HL-60 (cell line): ENCODE data around the gene RNF133.

Experiments used
- DNase-seq, 2 experiments: peaks; one replicate each; pipeline ENCODE4 v3.0.0-alpha.2; 2010 to 2020; ENCODE audit warnings: low read depth in 1 of 2, low spot score in 1 of 2
- H3K27ac ChIP-seq: fragments of 250-450 bp; sonication (Bioruptor Pico); replicated peaks from 2 replicates; pipeline ENCODE4 v1.5.1; 2020; ENCODE audit warnings: mild to moderate bottlenecking, moderate library complexity
- H3K27me3 ChIP-seq: fragments of 250-450 bp; sonication (Bioruptor Pico); 2 replicates; pipeline ENCODE4 v1.5.1; 2021; ENCODE audit warnings: mild to moderate bottlenecking, moderate library complexity; ENCODE audit not compliant: insufficient read depth, poor library complexity, severe bottlenecking
- H3K4me3 ChIP-seq: replicated peaks from 2 replicates; pipeline ENCODE4 v1.5.1; 2011; ENCODE audit warnings: mild to moderate bottlenecking, control low read depth, low read length; ENCODE audit not compliant: insufficient read depth
- CTCF ChIP-seq: IDR thresholded peaks from one replicate; pipeline ENCODE4 v1.5.1; 2011; ENCODE audit warnings: low read length, control low read depth, inconsistent platforms; ENCODE audit not compliant: insufficient read depth
- GABPA ChIP-seq: IDR thresholded peaks from 2 replicates; pipeline ENCODE4 v1.6.1; 2012; ENCODE audit warnings: low read depth
- POLR2AphosphoS5 ChIP-seq: IDR thresholded peaks from 2 replicates; pipeline ENCODE4 v1.6.1; 2012; ENCODE audit warnings: low read depth
- REST ChIP-seq: IDR thresholded peaks from 2 replicates; pipeline ENCODE4 v1.6.1; 2012; ENCODE audit warnings: low read depth; ENCODE audit not compliant: insufficient replicate concordance
- SPI1 ChIP-seq: IDR thresholded peaks from 2 replicates; pipeline ENCODE4 v1.6.1; 2012; ENCODE audit warnings: low read depth, mild to moderate bottlenecking, borderline replicate concordance

The RNF133 gene

GRCh38 chr7:122719010-122719578 is 20.2 kb upstream of the RNF133 start:
- no peak overlapping the region for H3K4me3 ChIP-seq
- no peak for DNase-seq
- no peaks in the 10 kb centered on the region for H3K27me3 ChIP-seq
- H3K27ac ChIP-seq = no peak overlapping the region
- TF ChIP-seq POLR2AphosphoS5 (no peak), GABPA (no peak), SPI1 (no peak), REST (no peak), CTCF (no peak)

GRCh38 chr7:122717356-122718089 is 18.6 kb upstream of the RNF133 start:
- no peak for DNase-seq
- no peak overlapping the region for H3K4me3 ChIP-seq
- H3K27me3 ChIP-seq = no peaks in the 10 kb centered on the region
- no peak for TF ChIP-seq GABPA
- no peak overlapping the region for H3K27ac ChIP-seq

GRCh38 chr7:122715183-122715582 is 16.3 kb upstream of the RNF133 start:
- DNase-seq = no peak
- no peak overlapping the region for H3K27ac ChIP-seq
- no peak overlapping the region for H3K4me3 ChIP-seq
- no peaks in the 10 kb centered on the region for H3K27me3 ChIP-seq
- no peak for TF ChIP-seq GABPA
- TF ChIP-seq REST = no peak
- TF ChIP-seq POLR2AphosphoS5 = no peak
- TF ChIP-seq CTCF = no peak
- no peak for TF ChIP-seq SPI1

- no peak overlapping the region for H3K4me3 ChIP-seq
- H3K27ac ChIP-seq = no peak overlapping the region
- H3K27me3 ChIP-seq = no peaks in the 10 kb centered on the region
- TF ChIP-seq REST (no peak), SPI1 (no peak), CTCF (no peak), GABPA (no peak), POLR2AphosphoS5 (no peak)
- DNase-seq = no peak
Observed at GRCh38 chr7:122710916-122711315, 12.0 kb upstream of the RNF133 start.
